ENCODE data around the gene PLXDC2. TPM values are rescaled to one million over a fixed set of nuclear protein-coding genes. Genes with fewer than 3 reads are reported as not detected.

PLXDC2 gene
- total RNA-seq, 2 donors from 2014 or later = not detected

- peaks cover 4% of the 10 kb centered on the region for H3K9me3 Mint-ChIP-seq
- no peaks in the 10 kb centered on the region for H3K27me3 Mint-ChIP-seq
- H3K4me3 Mint-ChIP-seq = no peak overlapping the region
- no peak overlapping the region for H3K27ac Mint-ChIP-seq
- no peaks in the 10 kb centered on the region for H3K4me1 Mint-ChIP-seq
- no peak for ATAC-seq (replicated peaks)
- H3K36me3 Mint-ChIP-seq (ENCODE audit: low read depth) = no peaks in the 10 kb centered on the region
Measured at GRCh38 chr10:19895500-19895899, 79.3 kb downstream of the PLXDC2 start.

DNA sequence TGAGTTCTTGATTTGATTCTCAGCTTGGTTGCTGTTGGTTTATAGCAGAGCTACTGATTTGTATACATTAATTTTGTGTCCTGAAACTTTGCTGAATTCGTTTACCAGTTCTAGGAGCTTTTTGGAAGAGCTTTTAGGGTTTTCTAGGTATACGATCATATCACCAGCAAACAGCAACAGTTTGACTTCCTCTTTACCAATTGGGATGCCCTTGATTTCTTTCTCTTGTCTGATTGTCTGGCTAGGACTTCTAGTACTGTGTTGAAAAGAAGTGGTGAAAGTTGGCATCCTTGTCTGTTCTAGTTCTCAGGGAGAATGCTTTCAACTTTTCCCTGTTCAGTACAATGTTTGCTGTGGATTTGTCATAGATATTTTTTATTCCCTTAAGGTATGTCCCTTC, 86.2 kb downstream of the PLXDC2 start:
- no peaks in the 10 kb centered on the region for H3K27me3 Mint-ChIP-seq
- peaks cover 6% of the 10 kb centered on the region for H3K9me3 Mint-ChIP-seq
- no peak for ATAC-seq (replicated peaks)
- H3K4me1 Mint-ChIP-seq = no peaks in the 10 kb centered on the region
- H3K36me3 Mint-ChIP-seq (ENCODE audit: low read depth) = no peaks in the 10 kb centered on the region
- no peak overlapping the region for H3K27ac Mint-ChIP-seq
- H3K4me3 Mint-ChIP-seq = no peak overlapping the region

GRCh38 chr10:19904202-19904661, 88.0 kb downstream of the PLXDC2 start:
- ATAC-seq (replicated peaks) = no peak
- no peak overlapping the region for H3K27ac Mint-ChIP-seq

DNA sequence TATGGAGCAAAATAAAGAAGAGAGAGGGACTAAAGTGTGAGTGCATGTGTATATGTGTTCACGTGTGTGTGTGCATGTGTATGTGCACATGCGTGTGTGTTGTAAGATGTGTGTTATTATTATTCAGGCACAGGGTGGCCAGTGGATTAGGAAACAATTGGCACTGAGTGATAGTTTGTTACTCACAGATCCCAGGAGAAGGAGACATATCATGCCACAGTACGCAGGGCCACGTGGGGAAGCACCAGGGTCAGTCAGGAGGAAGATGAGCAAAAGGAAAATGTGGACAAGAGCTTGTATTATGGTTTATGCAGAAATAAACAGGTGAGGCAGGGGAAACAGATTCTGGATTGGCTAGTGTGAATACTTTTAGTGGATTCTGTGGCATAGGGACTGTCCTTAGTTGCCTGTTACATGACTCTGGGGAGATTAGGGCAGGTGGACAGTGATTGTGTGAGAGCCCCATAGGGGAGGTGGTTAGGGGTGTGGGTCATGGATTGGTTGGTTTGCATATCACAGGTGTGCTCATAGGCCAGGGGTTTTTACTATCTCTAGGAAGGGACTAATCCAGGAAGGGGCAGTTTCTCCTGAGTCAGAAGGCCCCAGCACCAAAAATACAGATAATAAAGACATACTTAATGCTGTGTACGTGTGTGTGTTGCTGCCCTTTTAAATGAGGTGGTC, 90.0 kb downstream of the PLXDC2 start:
- no peaks in the 10 kb centered on the region for H3K4me1 Mint-ChIP-seq
- ATAC-seq (replicated peaks) = no peak

More at GRCh38 chr10:19904202-19904661, 88.0 kb downstream of the PLXDC2 start:
- Mint-ChIP-seq H3K4me1 (no peaks in the 10 kb centered on the region), H3K36me3 (ENCODE audit: low read depth) (no peaks in the 10 kb centered on the region), H3K4me3 (no peak overlapping the region), H3K27me3 (no peaks in the 10 kb centered on the region), H3K9me3 (peaks cover 6% of the 10 kb centered on the region)

GRCh38 chr10:19908991-19909696, 92.9 kb downstream of the PLXDC2 start:
- H3K4me1 Mint-ChIP-seq = no peaks in the 10 kb centered on the region
- no peak for ATAC-seq (replicated peaks)
- peaks cover 10% of the 10 kb centered on the region for H3K9me3 Mint-ChIP-seq
- H3K4me3 Mint-ChIP-seq = no peak overlapping the region
- H3K27me3 Mint-ChIP-seq = no peaks in the 10 kb centered on the region
- no peak overlapping the region for H3K27ac Mint-ChIP-seq
- H3K36me3 Mint-ChIP-seq (ENCODE audit: low read depth) = no peaks in the 10 kb centered on the region

More for the DNA sequence above, 90.0 kb downstream of the PLXDC2 start:
- H3K36me3 Mint-ChIP-seq (ENCODE audit: low read depth) = no peaks in the 10 kb centered on the region
- H3K4me3 Mint-ChIP-seq = no peak overlapping the region
- H3K9me3 Mint-ChIP-seq = peaks cover 6% of the 10 kb centered on the region
- H3K27me3 Mint-ChIP-seq = no peaks in the 10 kb centered on the region
- H3K27ac Mint-ChIP-seq = no peak overlapping the region

- H3K4me1 Mint-ChIP-seq = no peaks in the 10 kb centered on the region
- no peaks in the 10 kb centered on the region for H3K36me3 Mint-ChIP-seq (ENCODE audit: low read depth)
- no peak for ATAC-seq (replicated peaks)
- no peak overlapping the region for H3K4me3 Mint-ChIP-seq
- no peak overlapping the region for H3K27ac Mint-ChIP-seq
- no peaks in the 10 kb centered on the region for H3K27me3 Mint-ChIP-seq
- peaks cover 13% of the 10 kb centered on the region for H3K9me3 Mint-ChIP-seq
Measured at GRCh38 chr10:19911886-19912285, 95.7 kb downstream of the PLXDC2 start.

DNA sequence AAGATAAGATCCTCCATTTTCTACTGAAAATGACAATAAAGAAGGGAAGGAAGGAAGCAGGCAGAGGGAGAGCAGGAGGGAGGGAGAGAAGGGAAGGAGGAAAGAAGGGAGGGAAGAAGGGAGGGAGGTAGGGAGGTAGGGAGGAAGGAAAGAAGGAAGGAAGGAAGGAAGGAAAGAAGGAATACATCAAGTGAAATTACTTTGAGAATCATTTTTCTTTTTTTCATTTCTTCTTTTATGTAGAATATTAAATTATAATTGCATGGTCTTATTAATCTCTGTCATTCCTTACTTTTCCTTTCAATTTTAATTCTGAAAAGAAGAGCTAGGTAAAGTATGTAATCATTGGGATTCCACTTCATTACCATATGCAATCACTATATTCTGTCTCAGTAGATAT, 97.8 kb downstream of the PLXDC2 start:
- ATAC-seq (replicated peaks) = no peak
- Mint-ChIP-seq H3K9me3 (peaks cover 13% of the 10 kb centered on the region), H3K36me3 (ENCODE audit: low read depth) (no peaks in the 10 kb centered on the region), H3K27ac (no peak overlapping the region), H3K27me3 (no peaks in the 10 kb centered on the region), H3K4me3 (no peak overlapping the region), H3K4me1 (no peaks in the 10 kb centered on the region)

GRCh38 chr10:19915125-19915524, 98.9 kb downstream of the PLXDC2 start:
- Mint-ChIP-seq H3K36me3 (ENCODE audit: low read depth) (no peaks in the 10 kb centered on the region), H3K9me3 (peaks cover 13% of the 10 kb centered on the region), H3K27me3 (no peaks in the 10 kb centered on the region), H3K4me1 (no peaks in the 10 kb centered on the region), H3K4me3 (no peak overlapping the region), H3K27ac (no peak overlapping the region)
- ATAC-seq (replicated peaks) = no peak

DNA sequence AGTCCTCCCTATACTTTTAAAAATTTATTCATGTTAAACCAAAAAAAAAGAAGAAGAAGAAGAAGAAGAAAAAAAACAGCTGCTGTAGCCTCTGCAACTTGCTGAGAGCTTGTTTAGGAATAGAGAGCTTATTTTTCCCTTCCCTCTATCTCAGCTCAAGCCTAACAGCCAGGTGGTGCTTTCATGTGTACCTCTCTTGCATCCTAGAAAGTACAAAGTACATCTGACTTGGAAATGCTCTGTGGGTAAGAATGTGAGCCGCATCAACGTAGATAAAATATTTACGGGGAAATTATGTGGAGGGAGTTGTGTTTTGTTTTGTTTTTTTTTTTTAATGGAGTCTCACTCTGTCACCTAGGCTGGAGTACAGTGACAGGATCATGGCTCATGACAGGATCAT, 99.6 kb downstream of the PLXDC2 start:
- no peak for ATAC-seq (replicated peaks)
- Mint-ChIP-seq H3K27ac (no peak overlapping the region), H3K4me3 (no peak overlapping the region), H3K4me1 (no peaks in the 10 kb centered on the region), H3K9me3 (peaks cover 13% of the 10 kb centered on the region), H3K36me3 (ENCODE audit: low read depth) (no peaks in the 10 kb centered on the region), H3K27me3 (no peaks in the 10 kb centered on the region)

- H3K4me1 Mint-ChIP-seq = no peaks in the 10 kb centered on the region
- H3K27me3 Mint-ChIP-seq = no peaks in the 10 kb centered on the region
- ATAC-seq (replicated peaks) = no peak
- H3K27ac Mint-ChIP-seq = no peak overlapping the region
- H3K9me3 Mint-ChIP-seq = peaks cover 13% of the 10 kb centered on the region
- H3K36me3 Mint-ChIP-seq (ENCODE audit: low read depth) = no peaks in the 10 kb centered on the region
- no peak overlapping the region for H3K4me3 Mint-ChIP-seq
Measured at GRCh38 chr10:19917751-19918478, 101.7 kb downstream of the PLXDC2 start.

GRCh38 chr10:19918794-19919193, 102.6 kb downstream of the PLXDC2 start:
- ATAC-seq (replicated peaks) = no peak
- peaks cover 10% of the 10 kb centered on the region for H3K9me3 Mint-ChIP-seq
- no peak overlapping the region for H3K4me3 Mint-ChIP-seq
- H3K4me1 Mint-ChIP-seq = no peaks in the 10 kb centered on the region
- H3K27ac Mint-ChIP-seq = no peak overlapping the region
- H3K36me3 Mint-ChIP-seq (ENCODE audit: low read depth) = no peaks in the 10 kb centered on the region
- H3K27me3 Mint-ChIP-seq = no peaks in the 10 kb centered on the region

DNA sequence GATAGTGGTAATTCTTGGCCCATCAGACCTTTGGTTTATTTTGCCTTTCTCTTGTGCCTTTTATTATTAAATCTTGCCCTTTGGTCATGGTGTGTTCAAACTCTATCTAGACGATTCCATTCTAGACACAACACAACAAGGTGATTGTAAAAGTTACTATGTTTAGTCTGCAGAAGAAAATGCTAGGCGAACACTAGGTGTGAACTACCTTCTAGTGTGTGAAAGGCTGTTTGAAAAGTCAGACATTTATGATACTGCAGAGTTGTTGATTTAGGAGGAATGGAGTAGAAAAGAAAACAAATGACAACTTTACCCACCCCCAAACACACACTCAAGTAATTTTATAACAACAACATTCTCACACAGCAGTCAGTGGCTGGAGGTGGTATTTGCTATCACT, 103.4 kb downstream of the PLXDC2 start:
- Mint-ChIP-seq H3K9me3 (peaks cover 12% of the 10 kb centered on the region), H3K4me3 (no peak overlapping the region), H3K27ac (no peak overlapping the region), H3K36me3 (ENCODE audit: low read depth) (no peaks in the 10 kb centered on the region), H3K4me1 (no peaks in the 10 kb centered on the region), H3K27me3 (no peaks in the 10 kb centered on the region)
- ATAC-seq (replicated peaks) = no peak

GRCh38 chr10:19920075-19920726, 104.0 kb downstream of the PLXDC2 start:
- Mint-ChIP-seq H3K9me3 (peaks cover 8% of the 10 kb centered on the region), H3K27ac (no peak overlapping the region), H3K4me3 (no peak overlapping the region), H3K27me3 (no peaks in the 10 kb centered on the region), H3K4me1 (no peaks in the 10 kb centered on the region), H3K36me3 (ENCODE audit: low read depth) (no peaks in the 10 kb centered on the region)
- ATAC-seq (replicated peaks) = no peak

DNA sequence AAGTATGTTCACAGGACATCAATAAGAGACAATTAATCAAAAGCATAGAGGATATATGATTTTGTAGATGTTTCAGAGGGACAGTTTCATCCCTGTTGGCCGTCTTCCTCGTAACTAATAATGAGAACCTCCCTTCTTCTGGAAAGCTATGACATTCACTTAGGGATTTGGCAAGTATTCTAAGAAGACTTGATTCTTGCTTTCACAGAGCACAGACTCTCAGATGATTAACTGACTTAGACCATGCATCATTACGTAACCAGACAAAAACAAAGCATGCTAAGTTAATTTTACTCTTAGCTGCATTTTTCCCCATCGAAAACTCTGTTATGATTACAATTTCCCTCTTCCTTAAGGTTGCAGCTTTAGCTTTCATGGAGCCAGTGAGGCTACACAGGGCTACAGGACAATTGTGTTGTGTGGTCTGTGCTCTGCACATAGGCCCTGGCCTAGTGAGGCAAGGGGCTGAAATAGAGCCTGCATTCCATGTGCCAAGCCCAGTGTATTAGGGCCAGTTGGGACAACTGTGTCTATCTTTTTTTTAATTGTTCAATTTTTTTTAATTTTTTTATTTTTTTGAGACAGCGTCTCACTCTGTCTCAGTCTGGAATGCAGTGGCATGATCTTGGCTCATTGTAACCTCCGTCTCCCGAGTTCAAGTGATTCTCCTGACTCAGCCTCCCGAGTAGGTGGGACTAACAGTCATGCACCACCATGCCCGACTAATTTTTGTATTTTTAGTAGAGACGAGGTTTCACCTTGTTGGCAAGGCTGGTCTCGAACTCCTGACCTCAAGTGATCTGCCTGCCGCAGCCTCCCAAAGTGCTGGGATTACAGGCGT, 105.3 kb downstream of the PLXDC2 start:
- Mint-ChIP-seq H3K27me3 (no peaks in the 10 kb centered on the region), H3K27ac (no peak overlapping the region), H3K4me3 (no peak overlapping the region), H3K9me3 (peaks cover 4% of the 10 kb centered on the region), H3K4me1 (no peaks in the 10 kb centered on the region), H3K36me3 (ENCODE audit: low read depth) (no peaks in the 10 kb centered on the region)
- no peak for ATAC-seq (replicated peaks)
